Measurements from ENCODE around the gene NME3.

DNA sequence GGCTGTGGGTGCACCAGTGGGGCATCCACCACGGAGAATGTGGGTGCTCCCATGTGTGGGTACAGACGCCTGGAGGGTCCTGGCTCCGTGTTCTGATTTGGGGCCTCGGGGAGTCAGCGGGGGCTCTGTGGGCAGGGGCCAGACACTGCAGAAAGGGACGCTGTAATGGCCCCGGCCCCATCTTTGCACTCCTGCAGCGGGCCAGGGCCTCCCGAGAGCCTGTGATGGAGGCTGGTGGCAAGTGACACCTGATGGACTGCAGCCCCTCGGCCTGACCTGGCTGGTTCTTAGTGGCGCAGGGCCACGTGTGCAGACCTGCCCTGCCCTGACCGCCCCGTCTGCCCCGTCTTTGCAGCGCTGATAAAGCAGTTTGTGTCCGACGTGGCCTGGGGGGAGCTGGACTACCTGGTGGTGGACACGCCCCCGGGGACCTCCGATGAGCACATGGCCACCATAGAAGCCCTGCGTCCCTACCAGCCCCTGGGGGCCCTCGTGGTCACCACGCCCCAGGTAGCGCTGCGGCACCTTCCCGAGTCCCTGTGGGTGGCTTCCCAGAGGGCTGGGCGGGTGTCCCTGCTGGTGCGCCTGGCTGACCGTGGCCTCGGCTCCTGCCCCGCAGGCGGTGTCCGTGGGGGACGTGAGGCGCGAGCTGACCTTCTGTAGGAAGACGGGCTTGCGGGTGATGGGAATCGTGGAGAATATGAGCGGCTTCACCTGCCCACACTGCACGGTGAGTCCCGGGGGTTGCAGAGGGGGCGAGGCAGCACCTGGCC, 16.2 kb upstream of the NME3 start:
- TF ChIP-seq, protein P1, sequence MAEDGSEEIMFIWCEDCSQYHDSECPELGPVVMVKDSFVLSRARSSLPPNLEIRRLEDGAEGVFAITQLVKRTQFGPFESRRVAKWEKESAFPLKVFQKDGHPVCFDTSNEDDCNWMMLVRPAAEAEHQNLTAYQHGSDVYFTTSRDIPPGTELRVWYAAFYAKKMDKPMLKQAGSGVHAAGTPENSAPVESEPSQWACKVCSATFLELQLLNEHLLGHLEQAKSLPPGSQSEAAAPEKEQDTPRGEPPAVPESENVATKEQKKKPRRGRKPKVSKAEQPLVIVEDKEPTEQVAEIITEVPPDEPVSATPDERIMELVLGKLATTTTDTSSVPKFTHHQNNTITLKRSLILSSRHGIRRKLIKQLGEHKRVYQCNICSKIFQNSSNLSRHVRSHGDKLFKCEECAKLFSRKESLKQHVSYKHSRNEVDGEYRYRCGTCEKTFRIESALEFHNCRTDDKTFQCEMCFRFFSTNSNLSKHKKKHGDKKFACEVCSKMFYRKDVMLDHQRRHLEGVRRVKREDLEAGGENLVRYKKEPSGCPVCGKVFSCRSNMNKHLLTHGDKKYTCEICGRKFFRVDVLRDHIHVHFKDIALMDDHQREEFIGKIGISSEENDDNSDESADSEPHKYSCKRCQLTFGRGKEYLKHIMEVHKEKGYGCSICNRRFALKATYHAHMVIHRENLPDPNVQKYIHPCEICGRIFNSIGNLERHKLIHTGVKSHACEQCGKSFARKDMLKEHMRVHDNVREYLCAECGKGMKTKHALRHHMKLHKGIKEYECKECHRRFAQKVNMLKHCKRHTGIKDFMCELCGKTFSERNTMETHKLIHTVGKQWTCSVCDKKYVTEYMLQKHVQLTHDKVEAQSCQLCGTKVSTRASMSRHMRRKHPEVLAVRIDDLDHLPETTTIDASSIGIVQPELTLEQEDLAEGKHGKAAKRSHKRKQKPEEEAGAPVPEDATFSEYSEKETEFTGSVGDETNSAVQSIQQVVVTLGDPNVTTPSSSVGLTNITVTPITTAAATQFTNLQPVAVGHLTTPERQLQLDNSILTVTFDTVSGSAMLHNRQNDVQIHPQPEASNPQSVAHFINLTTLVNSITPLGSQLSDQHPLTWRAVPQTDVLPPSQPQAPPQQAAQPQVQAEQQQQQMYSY (CRISPR knock-in tag; IDR thresholded peaks at IDR 0.05) = no peak
- TF ChIP-seq JAZF1 (CRISPR knock-in tag; IDR thresholded peaks at IDR 0.05) (no peak), CTCF (IDR thresholded peaks at IDR 0.05) (no peak), AFF4 (CRISPR knock-in tag; IDR thresholded peaks at IDR 0.05; ENCODE audit: borderline replicate concordance) (no peak)
